GM04503 (cell line): ENCODE measurements around the gene HYAL3.
"Not testable (repeated sequence)": the region's sequence is repeated elsewhere in the genome, so short reads cannot be mapped to it uniquely, and the experiment has no call there.

Experiments used
- DNase-seq: peaks from one replicate; pipeline ENCODE4 v3.0.0-alpha.2; 2012; ENCODE audit warnings: low read depth

Gene HYAL3

GRCh38 chr3:50314816-50315215 is 15.6 kb upstream of the HYAL3 start:
- DNase-seq: no peak

DNA sequence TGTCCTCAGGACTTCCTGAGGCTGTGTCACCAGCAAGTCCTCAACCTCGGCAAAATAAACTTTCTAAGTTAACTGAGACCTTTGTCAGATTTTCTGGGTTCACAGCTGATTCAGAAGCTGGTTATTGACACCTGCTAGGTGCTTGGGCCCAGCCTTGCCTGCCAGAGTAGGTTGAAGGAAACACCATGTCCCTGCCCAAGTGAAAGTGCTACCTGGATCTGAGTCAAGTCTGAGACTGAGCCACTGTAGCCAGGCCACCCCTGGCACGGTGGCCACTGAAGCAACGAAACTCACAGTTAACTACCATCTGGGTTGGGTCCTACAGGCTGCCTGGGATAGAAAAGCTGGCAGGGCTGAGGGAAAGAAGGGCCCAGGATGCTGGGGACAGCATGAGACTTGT is 15.1 kb upstream of the HYAL3 start:
- DNase-seq: no peak

GRCh38 chr3:50312041-50312440 is 12.8 kb upstream of the HYAL3 start:
- DNase-seq: not testable (repeated sequence)

DNA sequence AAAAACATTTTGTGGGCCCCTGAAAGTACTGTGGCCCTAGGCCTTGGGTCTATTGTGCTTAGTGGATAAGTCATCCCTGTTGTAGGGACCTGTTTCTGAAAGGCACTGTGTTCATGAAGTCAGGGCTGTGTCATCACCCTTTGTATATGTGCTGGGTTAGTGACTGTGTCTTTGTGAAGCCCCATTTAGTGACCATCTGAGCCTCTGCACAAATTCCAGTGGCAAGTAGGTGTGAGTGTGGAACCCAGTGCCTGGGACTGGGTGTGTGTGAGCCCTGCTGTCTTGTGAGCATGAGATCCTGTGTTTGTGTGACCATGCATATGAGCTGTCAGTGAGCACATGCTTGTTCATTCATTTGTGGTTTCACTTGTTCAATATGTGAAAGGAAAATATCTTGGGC is 5.4 kb upstream of the HYAL3 start:
- DNase-seq: no peak

- no peak for DNase-seq
Measured at GRCh38 chr3:50303013-50303815, 4.0 kb upstream of the HYAL3 start, which contains the start of gene HYAL1. Gene HYAL1 (minus strand): TSS chr3:50303574. CDS start chr3:50302956, 618 bp downstream.

GRCh38 chr3:50302095-50303012 is 3.1 kb upstream of the HYAL3 start:
- DNase-seq: no peak

DNA sequence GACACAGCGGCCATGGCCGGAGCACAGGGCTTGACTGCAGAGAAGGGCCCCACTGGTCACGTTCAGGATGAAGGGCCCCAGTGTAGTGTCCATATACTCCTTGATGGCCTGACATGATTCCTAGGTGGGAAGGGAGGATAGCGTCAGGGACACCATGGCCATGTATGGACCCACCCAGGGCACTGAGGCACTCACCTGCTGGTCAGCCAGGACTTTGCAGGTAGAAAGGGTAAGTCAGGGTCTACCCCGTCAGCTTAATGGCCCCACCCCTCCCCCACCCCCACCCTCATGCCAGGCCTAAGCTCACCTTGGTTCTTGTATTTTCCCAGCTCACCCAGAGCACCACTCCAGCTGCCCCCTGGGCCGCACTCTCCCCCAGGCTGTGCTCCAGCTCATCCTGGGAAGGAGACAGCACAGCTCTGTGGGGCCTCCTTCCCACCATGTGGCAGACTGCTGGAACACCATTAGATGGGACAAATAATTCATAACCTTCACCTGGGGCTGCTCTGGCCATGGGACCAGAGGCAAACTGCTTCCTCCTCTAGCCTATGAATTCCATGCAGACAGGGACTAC is 1.6 kb upstream of the HYAL3 start:
- no peak for DNase-seq

DNA sequence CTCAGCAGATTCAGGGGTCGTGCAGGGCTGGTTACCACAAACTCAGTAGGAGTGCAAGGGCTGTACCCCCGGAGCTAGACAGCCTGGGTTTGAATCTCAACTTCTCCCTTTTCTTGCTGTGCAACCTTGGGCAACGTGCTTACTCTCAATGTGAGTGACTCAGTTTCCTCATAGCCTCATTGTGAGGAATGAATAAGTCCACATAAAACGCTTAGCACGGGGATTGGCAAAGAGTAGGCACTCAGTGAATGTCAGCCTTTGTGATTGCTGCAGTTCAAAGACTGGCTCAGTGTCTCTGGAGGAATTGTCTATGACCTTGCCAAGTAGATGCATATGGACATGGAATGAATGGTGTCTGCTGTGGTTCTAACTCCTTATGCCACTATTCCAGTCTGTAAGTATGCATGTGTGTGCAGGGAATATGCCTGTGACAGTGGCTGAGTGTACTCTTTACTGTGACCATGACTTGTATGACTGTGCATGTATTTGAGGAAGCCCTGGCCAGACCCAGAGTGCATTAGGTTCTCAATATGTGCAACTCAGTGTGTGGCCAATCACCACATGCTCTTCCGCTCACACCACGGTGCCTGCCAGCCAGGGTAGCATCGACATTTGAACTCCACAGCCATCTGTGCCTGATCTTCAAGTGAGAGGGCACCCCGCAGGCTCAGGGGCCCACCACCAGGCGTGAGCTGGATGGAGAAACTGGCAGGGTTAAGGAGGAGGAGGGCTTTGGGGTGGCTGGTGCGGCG is 900 bp upstream of the HYAL3 start:
- peak; percentile 43 for DNase-seq

GRCh38 chr3:50299638-50299928 is 378 bp upstream of the HYAL3 start:
- DNase-seq: no peak

GRCh38 chr3:50297896-50298725 is 1.1 kb downstream of the HYAL3 start:
- no peak for DNase-seq

- DNase-seq: no peak
Measured at GRCh38 chr3:50297384-50297775, 1.8 kb downstream of the HYAL3 start.

- DNase-seq: no peak
Measured at GRCh38 chr3:50296721-50297383, 2.4 kb downstream of the HYAL3 start.

GRCh38 chr3:50295553-50296431 is 3.4 kb downstream of the HYAL3 start:
- no peak for DNase-seq

GRCh38 chr3:50294492-50295403 is 4.5 kb downstream of the HYAL3 start:
- no peak for DNase-seq

GRCh38 chr3:50294089-50294488 is 5.1 kb downstream of the HYAL3 start:
- no peak for DNase-seq

GRCh38 chr3:50293079-50293801 is 6.0 kb downstream of the HYAL3 start:
- DNase-seq: no peak

- DNase-seq: peak; percentile 89
Measured at GRCh38 chr3:50292159-50293078, 6.8 kb downstream of the HYAL3 start, which contains the start of gene IFRD2. Gene IFRD2 (minus strand): TSS chr3:50292429. CDS start chr3:50292274, 155 bp downstream.
